Liver (tissue), 10 donors: ENCODE results near the gene ELAVL3. TPM values are rescaled to one million over a fixed set of nuclear protein-coding genes. Genes with fewer than 3 reads are reported as not detected.

Experiments
- DNase-seq: peaks from one replicate; pipeline ENCODE4 v3.0.0-alpha.2; 2017; ENCODE audit warnings: low spot score
- H3K27ac ChIP-seq, 2 donors: one replicate each; pipeline ENCODE4 v1.7.0; 2013; ENCODE audit warnings: inconsistent platforms in 2 of 2, low read length in 2 of 2, control low read depth in 1 of 2, low read depth in 1 of 2, mild to moderate bottlenecking in 1 of 2
- H3K27me3 ChIP-seq, 4 donors: one replicate each; pipeline versions ENCODE4 v1.6.1 to v1.7.0; 2013; ENCODE audit warnings: low read length in 3 of 4, inconsistent platforms in 1 of 4, mild to moderate bottlenecking in 1 of 4, moderate library complexity in 1 of 4; ENCODE audit not compliant: control insufficient read depth in 4 of 4, insufficient read depth in 4 of 4
- H3K36me3 ChIP-seq, 4 donors: one replicate each; pipeline versions ENCODE4 v1.6.1 to v1.7.0; 2013; ENCODE audit warnings: low read length in 3 of 4, mild to moderate bottlenecking in 3 of 4, low read depth in 1 of 4, moderate library complexity in 1 of 4; ENCODE audit not compliant: control insufficient read depth in 4 of 4, insufficient read depth in 3 of 4
- H3K4me1 ChIP-seq, 4 donors: one replicate each; pipeline versions ENCODE4 v1.6.1 to v1.7.0; 2013; ENCODE audit warnings: low read length in 3 of 4, mild to moderate bottlenecking in 3 of 4, moderate library complexity in 1 of 4; ENCODE audit not compliant: control insufficient read depth in 4 of 4, insufficient read depth in 4 of 4
- H3K4me3 ChIP-seq, 3 donors: one replicate each; pipeline versions ENCODE4 v1.6.1 to v1.7.0; 2013; ENCODE audit warnings: low read length in 3 of 3, control low read depth in 1 of 3, low read depth in 1 of 3, mild to moderate bottlenecking in 1 of 3
- H3K9ac ChIP-seq, 2 donors: one replicate each; pipeline ENCODE4 v1.7.0; 2013; ENCODE audit warnings: low read length in 2 of 2, mild to moderate bottlenecking in 2 of 2, moderate library complexity in 2 of 2, control low read depth in 1 of 2, low read depth in 1 of 2
- H3K9me3 ChIP-seq, 4 donors: one replicate each; pipeline versions ENCODE4 v1.6.1 to v1.7.0; 2013; ENCODE audit warnings: low read length in 3 of 4; ENCODE audit not compliant: control insufficient read depth in 4 of 4
- FOXA2 ChIP-seq: IDR thresholded peaks from 2 replicates; pipeline ENCODE4 v1.6.1; 2016; ENCODE audit warnings: antibody characterized with exemption
- HNF4G ChIP-seq: IDR thresholded peaks from 2 replicates; pipeline ENCODE4 v1.6.1; 2016; ENCODE audit warnings: antibody characterized with exemption
- JUND ChIP-seq, 2 donors: IDR thresholded peaks; 2 replicates each; pipeline ENCODE4 v1.6.1; 2016; ENCODE audit warnings: antibody characterized with exemption in 2 of 2
- NR2F2 ChIP-seq: IDR thresholded peaks from 2 replicates; pipeline ENCODE4 v1.6.1; 2016; ENCODE audit warnings: antibody characterized with exemption
- YY1 ChIP-seq: IDR thresholded peaks from 2 replicates; pipeline ENCODE4 v1.6.1; 2016; ENCODE audit warnings: antibody characterized with exemption, mild to moderate bottlenecking
- WGBS: extraction: QIAGEN DNeasy Blood & Tissue Kit; methylation state at CpG from one replicate; pipeline ENCODE4 v1.1.7; 2013; 5-methylcytosine and 5-hydroxymethylcytosine counted together
- polyA plus RNA-seq, 2 donors: library from polyadenylated mRNA; stranded (reverse) in 1 of 2; unstranded in 1 of 2; fragments of 200-250 nt in 1 of 2; fragments of >200 nt in 1 of 2; fragmentation: Nextera tagmentation in 1 of 2; extraction: Ambion mirVana in 1 of 2; gene quantifications; one replicate each; pipeline versions ENCODE4 v1.2.1 to v1.2.3, GENCODE V29; 2013 to 2015
- small RNA-seq: library from RNA; depleted of rRNA; stranded (forward); fragments of <200 nt; gene quantifications from one replicate; pipeline ENCODE3, GENCODE V24; 2014
- total RNA-seq, 2 donors: library from RNA; depleted of rRNA; stranded (reverse); fragments of >200 nt; gene quantifications; one replicate each; pipeline ENCODE4 v1.2.3, GENCODE V29; 2014
- TF ChIP-seq, protein P1 (sequence below): IDR thresholded peaks from 2 replicates; pipeline ENCODE4 v1.6.1; 2016; ENCODE audit warnings: antibody characterized with exemption
- TF ChIP-seq, protein P2 (sequence below): IDR thresholded peaks from 2 replicates; pipeline ENCODE4 v1.6.1; 2016; ENCODE audit warnings: antibody characterized with exemption
- donor health status: healthy.
- donor health status: healthy.
- donor health status: healthy.
- donor health status: healthy.
- donor health status: healthy.

Gene ELAVL3
- total and polyA plus RNA-seq, 4 donors, result not detected

DNA sequence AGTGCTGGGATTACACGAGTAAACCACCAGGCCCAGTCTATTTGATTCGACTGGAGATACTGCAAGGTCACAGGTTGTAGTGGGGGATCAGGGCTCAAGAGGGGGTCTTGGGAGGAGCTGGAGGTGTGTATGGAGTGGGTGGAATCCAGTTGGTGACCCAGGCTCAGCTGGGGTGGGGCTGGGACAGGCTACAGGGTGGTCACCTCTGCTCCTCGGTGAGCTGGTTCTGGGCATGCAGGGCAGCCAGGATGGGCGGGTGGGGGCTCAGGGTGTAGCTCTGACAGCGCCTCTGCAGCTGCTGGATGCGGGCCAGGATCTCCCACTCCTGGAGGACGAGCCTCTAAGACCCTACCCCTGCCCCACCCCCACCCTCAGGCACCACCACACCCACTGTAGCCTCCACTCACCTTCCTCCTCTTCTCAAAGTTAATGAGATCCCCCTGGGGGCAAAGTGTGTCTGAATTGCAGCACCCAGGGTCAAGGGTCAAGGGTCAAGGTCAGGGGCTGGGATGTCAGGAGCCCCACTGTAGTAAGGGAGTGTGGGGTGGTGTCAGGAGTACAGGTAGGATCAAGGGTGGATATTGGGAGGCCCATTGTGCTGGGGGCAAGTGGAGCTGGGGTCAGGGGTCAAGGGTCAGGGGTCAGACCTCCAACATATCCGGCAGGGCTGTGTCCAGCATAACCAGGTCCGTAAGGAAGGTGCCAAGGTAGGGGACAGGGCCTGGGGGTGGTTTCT lies 78.9 kb downstream of the ELAVL3 start:
- Histone ChIP-seq H3K27me3 (no peaks in the 10 kb centered on the region), H3K27ac (no peak overlapping the region), H3K9me3 (no peaks in the 10 kb centered on the region), H3K4me3 (no peak overlapping the region), H3K9ac (no peak overlapping the region), H3K36me3 (peaks cover 0 to 9% (median 8%) of the 10 kb centered on the region in 4 donors), H3K4me1 (no peaks in the 10 kb centered on the region)
- TF ChIP-seq YY1 (no peak), FOXA2 (no peak), JUND (IDR thresholded peaks at IDR 0.05) (no peak), NR2F2 (peak; percentile 87), HNF4G (no peak)
- TF ChIP-seq, protein P1, sequence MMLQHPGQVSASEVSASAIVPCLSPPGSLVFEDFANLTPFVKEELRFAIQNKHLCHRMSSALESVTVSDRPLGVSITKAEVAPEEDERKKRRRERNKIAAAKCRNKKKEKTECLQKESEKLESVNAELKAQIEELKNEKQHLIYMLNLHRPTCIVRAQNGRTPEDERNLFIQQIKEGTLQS, result no peak
- TF ChIP-seq, protein P2, sequence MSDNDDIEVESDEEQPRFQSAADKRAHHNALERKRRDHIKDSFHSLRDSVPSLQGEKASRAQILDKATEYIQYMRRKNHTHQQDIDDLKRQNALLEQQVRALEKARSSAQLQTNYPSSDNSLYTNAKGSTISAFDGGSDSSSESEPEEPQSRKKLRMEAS, result no peak
- 89% methylated on average over 9 of the region's 9 CpGs for WGBS
- no peak for DNase-seq

Small RNA genes within 50 kb of the gene (small RNA-seq; reads per million reads assigned to genes)
- gene MIR7974 (2.2 reads per million, percentile 88 among the genes with 10 or more reads in this experiment), gene RF00019 (not detected), gene RN7SL833P (0.11 reads per million)

Other genes starting within 250 kb of the ELAVL3 start
- gene ANGPTL8, start 241.4 kb downstream of the ELAVL3 start, total RNA-seq, result 10 to 100 TPM; 32.4 to 33.9 TPM
- gene ANGPTL8, start 241.4 kb downstream of the ELAVL3 start, polyA plus RNA-seq, result 100 to 1,000 TPM; 101 to 107 TPM
- 10 to 100 TPM in 1 of 2 donors, 1 to 10 TPM in 1; 4.9 to 15.8 TPM for gene DOCK6, start 218.5 kb downstream of the ELAVL3 start, total RNA-seq
- gene DOCK6, start 218.5 kb downstream of the ELAVL3 start, polyA plus RNA-seq, result 10 to 100 TPM; 13.2 to 14.2 TPM
- gene TSPAN16, start 184.9 kb downstream of the ELAVL3 start, total RNA-seq, result not detected
- not detected for gene TSPAN16, start 184.9 kb downstream of the ELAVL3 start, polyA plus RNA-seq
- 10 to 100 TPM in 1 of 2 donors, 1 to 10 TPM in 1; 9.5 to 10.2 TPM for gene RAB3D, start 141.4 kb downstream of the ELAVL3 start, total RNA-seq
- gene RAB3D, start 141.4 kb downstream of the ELAVL3 start, polyA plus RNA-seq, result 1 to 10 TPM; 1.1 to 1.4 TPM
- 100 to 1,000 TPM; 110 to 268 TPM for gene TMEM205, start 134.8 kb downstream of the ELAVL3 start, total RNA-seq
- gene TMEM205, start 134.8 kb downstream of the ELAVL3 start, polyA plus RNA-seq, result 100 to 1,000 TPM; 275 to 410 TPM
- 10 to 100 TPM in 1 of 2 donors, 1 to 10 TPM in 1; 6.3 to 19.3 TPM for gene CCDC159, start 134.5 kb downstream of the ELAVL3 start, total RNA-seq
- 10 to 100 TPM; 13.7 to 25.2 TPM for gene CCDC159, start 134.5 kb downstream of the ELAVL3 start, polyA plus RNA-seq
- 1 to 10 TPM; 1.3 to 6.9 TPM for gene PLPPR2, start 125.6 kb downstream of the ELAVL3 start, total RNA-seq
- gene PLPPR2, start 125.6 kb downstream of the ELAVL3 start, polyA plus RNA-seq, result 10 to 100 TPM in 1 of 2 donors, 1 to 10 TPM in 1; 7.6 to 12.6 TPM
- gene SWSAP1, start 106.4 kb downstream of the ELAVL3 start, total RNA-seq, result 1 to 10 TPM in 1 of 2 donors, under 1 TPM in 1; 0.98 to 1.0 TPM
- gene SWSAP1, start 106.4 kb downstream of the ELAVL3 start, polyA plus RNA-seq, result 1 to 10 TPM; 2.5 to 6.4 TPM
- 10 to 100 TPM in 1 of 2 donors, 1 to 10 TPM in 1; 6.4 to 70.9 TPM for gene EPOR, start 96.7 kb downstream of the ELAVL3 start, total RNA-seq
- gene EPOR, start 96.7 kb downstream of the ELAVL3 start, polyA plus RNA-seq, result 1 to 10 TPM; 6.3 to 7.6 TPM
- 10 to 100 TPM in 1 of 2 donors, 1 to 10 TPM in 1; 2.4 to 19.8 TPM for gene RGL3, start 61.7 kb downstream of the ELAVL3 start, total RNA-seq
- gene RGL3, start 61.7 kb downstream of the ELAVL3 start, polyA plus RNA-seq, result 1 to 10 TPM; 5.7 to 9.8 TPM
- gene ODAD3, start 45.9 kb downstream of the ELAVL3 start, total RNA-seq, result under 1 TPM in 1 of 2 donors, not detected in 1; 0.08 TPM
- gene ODAD3, start 45.9 kb downstream of the ELAVL3 start, polyA plus RNA-seq, result under 1 TPM; 0.21 to 0.46 TPM
- gene PRKCSH, start 45.4 kb downstream of the ELAVL3 start, total RNA-seq, result 100 to 1,000 TPM in 1 of 2 donors, 10 to 100 TPM in 1; 53.0 to 104 TPM
- 100 to 1,000 TPM in 1 of 2 donors, 10 to 100 TPM in 1; 42.9 to 165 TPM for gene PRKCSH, start 45.4 kb downstream of the ELAVL3 start, polyA plus RNA-seq
- 1 to 10 TPM; 3.0 to 4.6 TPM for gene ZNF653, start 24.8 kb upstream of the ELAVL3 start, total RNA-seq
- 1 to 10 TPM; 1.3 to 3.3 TPM for gene ZNF653, start 24.8 kb upstream of the ELAVL3 start, polyA plus RNA-seq
- 10 to 100 TPM; 20.5 to 34.9 TPM for gene ECSIT, start 48.1 kb upstream of the ELAVL3 start, total RNA-seq
- 10 to 100 TPM; 27.2 to 37.4 TPM for gene ECSIT, start 48.1 kb upstream of the ELAVL3 start, polyA plus RNA-seq
- gene CNN1, start 57.8 kb upstream of the ELAVL3 start, total RNA-seq, result 1 to 10 TPM in 1 of 2 donors, under 1 TPM in 1; 0.09 to 5.9 TPM
- gene CNN1, start 57.8 kb upstream of the ELAVL3 start, polyA plus RNA-seq, result 1 to 10 TPM in 1 of 2 donors, under 1 TPM in 1; 0.29 to 4.1 TPM
- 10 to 100 TPM; 11.1 to 15.5 TPM for gene ELOF1, start 78.2 kb upstream of the ELAVL3 start, total RNA-seq
- gene ELOF1, start 78.2 kb upstream of the ELAVL3 start, polyA plus RNA-seq, result 10 to 100 TPM; 32.5 to 37.9 TPM
- 10 to 100 TPM; 20.7 to 30.5 TPM for gene ACP5, start 96.6 kb upstream of the ELAVL3 start, total RNA-seq
- gene ACP5, start 96.6 kb upstream of the ELAVL3 start, polyA plus RNA-seq, result 10 to 100 TPM; 18.6 to 26.9 TPM
- gene ZNF627, start 116.4 kb upstream of the ELAVL3 start, total RNA-seq, result 1 to 10 TPM; 7.6 to 9.6 TPM
- gene ZNF627, start 116.4 kb upstream of the ELAVL3 start, polyA plus RNA-seq, result 1 to 10 TPM; 3.2 to 3.3 TPM